Stimulated activated naive CD8-positive, alpha-beta T cell treated with anti-CD3 and anti-CD28 coated beads, Interleukin-15, amount 100 ng/mL, for 72 hours (primary cell): ENCODE results near the gene LRP11.
"Not testable (repeated sequence)": the region's sequence is repeated elsewhere in the genome, so short reads cannot be mapped to it uniquely, and the experiment has no call there.

Experiments
- ATAC-seq: fragments of 150-1000 bp; cut with Tn5 transposase; 2 replicates; pipeline ENCODE4 v1.10.0; 2021; ENCODE audit warnings: mild to moderate bottlenecking, moderate library complexity
- DNase-seq, 2 donors: peaks; one replicate each; pipeline ENCODE4 v3.0.0; 2021 to 2022
- H3K27ac Mint-ChIP-seq, 2 donors: one replicate each; pipeline ENCODE4 v1.8.0; 2022; ENCODE audit warnings: mild to moderate bottlenecking in 2 of 2, mixed read lengths in 2 of 2, moderate library complexity in 2 of 2
- H3K27me3 Mint-ChIP-seq: one replicate; pipeline ENCODE4 v1.8.0; 2022; ENCODE audit warnings: mixed read lengths
- H3K4me1 Mint-ChIP-seq: one replicate; pipeline ENCODE4 v1.8.0; 2022; ENCODE audit warnings: mild to moderate bottlenecking, mixed read lengths
- H3K4me3 Mint-ChIP-seq, 2 donors: one replicate each; pipeline ENCODE4 v1.8.0; 2022; ENCODE audit warnings: mild to moderate bottlenecking in 2 of 2, mixed read lengths in 2 of 2, moderate library complexity in 1 of 2
- H3K9me3 Mint-ChIP-seq, 2 donors: one replicate each; pipeline ENCODE4 v1.8.0; 2022; ENCODE audit warnings: mixed read lengths in 2 of 2

LRP11 gene

GRCh38 chr6:149864578-149865535 lies 698 bp upstream of the LRP11 start:
- H3K9me3 Mint-ChIP-seq: no peaks in the 10 kb centered on the region
- H3K4me1 Mint-ChIP-seq: peaks cover 21% of the 10 kb centered on the region
- peak; percentile 40 to 43 for DNase-seq
- H3K27ac Mint-ChIP-seq: no peak overlapping the region
- peaks cover 40% of the 10 kb centered on the region for H3K27me3 Mint-ChIP-seq
- no peak for ATAC-seq
- peak overlapping the region; percentile 71 to 72 for H3K4me3 Mint-ChIP-seq

GRCh38 chr6:149862922-149863697 lies 1.0 kb downstream of the LRP11 start:
- H3K4me3 Mint-ChIP-seq: peak overlapping the region; percentile 69 to 85
- no peak overlapping the region for H3K27ac Mint-ChIP-seq
- ATAC-seq (peak; percentile 46), DNase-seq (peak in 1 of 2 donors; percentile 47)
- peaks cover 29% of the 10 kb centered on the region for H3K27me3 Mint-ChIP-seq
- no peaks in the 10 kb centered on the region for H3K9me3 Mint-ChIP-seq
- H3K4me1 Mint-ChIP-seq: peaks cover 21% of the 10 kb centered on the region

- peaks cover 21% of the 10 kb centered on the region for H3K4me1 Mint-ChIP-seq
- not testable (repeated sequence) for H3K9me3 Mint-ChIP-seq, H3K27ac Mint-ChIP-seq, ATAC-seq, DNase-seq
- peaks cover 29% of the 10 kb centered on the region for H3K27me3 Mint-ChIP-seq
- H3K4me3 Mint-ChIP-seq: peak overlapping the region; percentile 46 to 69
These were observed 1.8 kb downstream of the LRP11 start for GRCh38 chr6:149862424-149862738.

GRCh38 chr6:149861603-149862423 lies 2.3 kb downstream of the LRP11 start:
- Mint-ChIP-seq H3K4me1 (peaks cover 21% of the 10 kb centered on the region), H3K9me3 (no peaks in the 10 kb centered on the region), H3K4me3 (peak overlapping the region in 1 of 2 donors; percentile 46), H3K27ac (no peak overlapping the region), H3K27me3 (peaks cover 29% of the 10 kb centered on the region)
- DNase-seq (no peak), ATAC-seq (no peak)

DNA sequence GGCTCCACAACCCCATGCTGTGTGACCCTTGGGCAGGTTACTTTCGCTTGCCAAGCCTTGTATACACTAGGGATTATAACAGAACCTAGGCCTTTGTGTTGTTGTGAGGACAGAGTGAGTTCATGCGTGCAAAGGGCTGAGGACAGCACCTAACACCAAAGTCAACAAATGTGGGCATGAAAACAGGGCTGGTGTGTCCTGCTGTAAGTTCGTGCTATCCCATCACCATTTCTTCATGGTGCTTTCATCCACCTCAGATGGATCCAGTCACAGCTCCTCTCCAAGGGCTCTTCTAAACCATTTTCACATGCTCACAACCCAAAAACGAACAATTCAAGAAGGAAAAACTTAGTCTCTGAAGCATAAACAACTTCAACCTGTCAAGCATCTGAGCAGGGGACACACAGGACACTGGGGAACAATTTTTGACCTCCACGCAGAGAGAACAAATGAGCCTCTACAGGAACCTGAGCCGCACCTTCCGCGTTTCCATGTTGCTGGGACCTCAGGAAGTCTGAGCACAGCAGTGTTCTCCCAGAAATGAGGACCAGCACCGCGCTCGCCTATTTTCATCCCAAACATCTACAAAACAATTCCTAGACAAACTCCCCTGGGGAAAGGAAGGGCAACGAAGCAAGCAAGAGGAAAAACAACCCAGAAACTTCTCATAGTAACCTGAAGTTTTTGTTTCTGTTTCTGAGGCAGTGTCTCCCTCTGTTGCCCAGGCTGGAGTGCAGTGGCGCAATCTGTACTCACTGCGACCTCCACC lies 3.1 kb downstream of the LRP11 start:
- Mint-ChIP-seq H3K4me3 (no peak overlapping the region), H3K27me3 (peaks cover 29% of the 10 kb centered on the region), H3K4me1 (peaks cover 21% of the 10 kb centered on the region), H3K9me3 (no peaks in the 10 kb centered on the region), H3K27ac (no peak overlapping the region)
- ATAC-seq (no peak), DNase-seq (no peak)

GRCh38 chr6:149860513-149860833 lies 3.7 kb downstream of the LRP11 start:
- Mint-ChIP-seq H3K4me3 (no peak overlapping the region), H3K4me1 (peaks cover 21% of the 10 kb centered on the region), H3K27me3 (peaks cover 29% of the 10 kb centered on the region), H3K9me3 (no peaks in the 10 kb centered on the region), H3K27ac (no peak overlapping the region)
- DNase-seq: no peak
- ATAC-seq: no peak

DNA sequence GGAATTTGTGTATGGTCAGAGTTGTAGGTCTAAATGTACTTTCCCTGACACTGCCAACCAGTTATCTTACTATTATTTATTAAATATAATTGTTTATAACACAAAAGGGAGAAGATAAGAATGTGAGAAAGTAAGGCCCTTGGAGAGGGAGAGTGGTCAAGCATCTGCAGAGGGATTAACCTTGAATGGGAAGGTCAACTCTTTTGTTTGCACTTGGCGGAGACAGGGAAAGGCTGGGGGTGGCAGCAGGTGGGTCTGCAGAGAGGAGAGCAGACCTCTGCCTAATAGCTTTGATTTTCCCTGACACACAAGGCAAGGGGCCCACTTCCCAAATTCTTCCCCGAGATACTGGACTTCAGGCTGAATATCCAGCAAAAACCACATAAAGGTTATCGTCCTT lies 4.2 kb downstream of the LRP11 start:
- DNase-seq: no peak
- Mint-ChIP-seq H3K27ac (no peak overlapping the region), H3K4me3 (no peak overlapping the region), H3K9me3 (no peaks in the 10 kb centered on the region), H3K4me1 (peaks cover 24% of the 10 kb centered on the region), H3K27me3 (peaks cover 33% of the 10 kb centered on the region)
- no peak for ATAC-seq

DNA sequence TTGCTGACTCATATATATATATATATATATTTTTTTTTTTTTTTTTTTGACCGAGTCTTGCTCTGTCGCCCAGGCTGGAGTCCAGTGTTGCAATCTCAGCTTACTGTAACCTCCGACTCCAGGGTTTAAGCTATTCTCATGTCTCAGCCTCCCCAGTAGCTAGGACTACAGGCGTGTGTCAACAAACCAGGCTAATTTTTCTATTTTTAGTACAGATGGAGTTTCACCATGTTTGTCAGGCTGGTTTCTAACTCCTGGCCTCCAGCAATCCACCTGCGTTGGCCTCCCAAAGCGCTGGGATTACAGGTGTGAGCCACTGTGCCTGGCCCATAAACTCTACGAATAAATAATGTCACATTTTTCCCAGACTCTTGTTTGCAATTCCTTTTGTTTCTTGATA lies 4.8 kb downstream of the LRP11 start:
- Mint-ChIP-seq H3K27ac (no peak overlapping the region), H3K4me1 (peaks cover 28% of the 10 kb centered on the region), H3K9me3 (no peaks in the 10 kb centered on the region), H3K27me3 (peaks cover 39% of the 10 kb centered on the region), H3K4me3 (no peak overlapping the region)
- DNase-seq (no peak), ATAC-seq (no peak)

- Mint-ChIP-seq H3K27me3 (peaks cover 40% of the 10 kb centered on the region), H3K27ac (no peak overlapping the region), H3K4me1 (peaks cover 27% of the 10 kb centered on the region), H3K4me3 (no peak overlapping the region), H3K9me3 (no peaks in the 10 kb centered on the region)
- no peak for ATAC-seq
- DNase-seq: no peak
These were observed 6.6 kb downstream of the LRP11 start for GRCh38 chr6:149857541-149857940.

GRCh38 chr6:149856256-149856994 lies 7.7 kb downstream of the LRP11 start:
- Mint-ChIP-seq H3K4me3 (no peak overlapping the region), H3K9me3 (no peaks in the 10 kb centered on the region), H3K27ac (no peak overlapping the region), H3K4me1 (peaks cover 27% of the 10 kb centered on the region), H3K27me3 (peaks cover 33% of the 10 kb centered on the region)
- ATAC-seq (no peak), DNase-seq (no peak)

- H3K27me3 Mint-ChIP-seq: peaks cover 33% of the 10 kb centered on the region
- no peak overlapping the region for H3K4me3 Mint-ChIP-seq
- no peak for ATAC-seq
- H3K27ac Mint-ChIP-seq: no peak overlapping the region
- peaks cover 26% of the 10 kb centered on the region for H3K4me1 Mint-ChIP-seq
- DNase-seq: no peak
- no peaks in the 10 kb centered on the region for H3K9me3 Mint-ChIP-seq
These were observed 8.4 kb downstream of the LRP11 start for GRCh38 chr6:149855741-149856140.

- Mint-ChIP-seq H3K9me3 (no peaks in the 10 kb centered on the region), H3K27ac (no peak overlapping the region), H3K27me3 (peaks cover 29% of the 10 kb centered on the region), H3K4me1 (peaks cover 26% of the 10 kb centered on the region), H3K4me3 (no peak overlapping the region)
- DNase-seq: no peak
- ATAC-seq: no peak
These were observed 9.0 kb downstream of the LRP11 start for GRCh38 chr6:149855040-149855654.

- no peaks in the 10 kb centered on the region for H3K9me3 Mint-ChIP-seq
- H3K27me3 Mint-ChIP-seq: peaks cover 32% of the 10 kb centered on the region
- H3K4me1 Mint-ChIP-seq: peaks cover 26% of the 10 kb centered on the region
- ATAC-seq (no peak), DNase-seq (no peak)
- H3K27ac Mint-ChIP-seq: no peak overlapping the region
- H3K4me3 Mint-ChIP-seq: no peak overlapping the region
These were observed 9.6 kb downstream of the LRP11 start for GRCh38 chr6:149854532-149854931.

- ATAC-seq, H3K9me3 Mint-ChIP-seq, H3K4me3 Mint-ChIP-seq, H3K27ac Mint-ChIP-seq, DNase-seq: not testable (repeated sequence)
- Mint-ChIP-seq H3K27me3 (peaks cover 33% of the 10 kb centered on the region), H3K4me1 (peaks cover 26% of the 10 kb centered on the region)
These were observed 10.1 kb downstream of the LRP11 start for GRCh38 chr6:149854017-149854416.
